Stimulated activated CD4-positive, alpha-beta T cell treated with anti-CD3 and anti-CD28 coated beads, Interleukin-12 subunit alpha, Interleukin-12 subunit beta, amount 100 ng/mL, for 48 hours (primary cell): ENCODE results near the gene TH.
"Not testable (repeated sequence)": the region's sequence is repeated elsewhere in the genome, so short reads cannot be mapped to it uniquely, and the experiment has no call there.

Source experiments
- DNase-seq, 3 donors: peaks; one replicate each; pipeline ENCODE4 v3.0.0-alpha.2; 2020; ENCODE audit warnings: low read depth in 2 of 3, low spot score in 1 of 3

Gene TH

GRCh38 chr11:2132246-2132645 lies 39.4 kb downstream of the TH start:
- no peak for DNase-seq

- no peak for DNase-seq
These were observed 40.0 kb downstream of the TH start for GRCh38 chr11:2131371-2132236.

- DNase-seq: no peak
These were observed 40.7 kb downstream of the TH start for GRCh38 chr11:2130881-2131352.

GRCh38 chr11:2129699-2130366 lies 41.8 kb downstream of the TH start:
- no peak for DNase-seq

GRCh38 chr11:2129308-2129698 lies 42.3 kb downstream of the TH start:
- DNase-seq: no peak

GRCh38 chr11:2128511-2129307 lies 42.9 kb downstream of the TH start:
- no peak for DNase-seq

- DNase-seq: no peak
These were observed 43.5 kb downstream of the TH start for GRCh38 chr11:2128130-2128510.

GRCh38 chr11:2127482-2128129 lies 44.0 kb downstream of the TH start:
- DNase-seq: no peak

- DNase-seq: no peak
These were observed 45.0 kb downstream of the TH start for GRCh38 chr11:2126520-2127085.

- DNase-seq: not testable (repeated sequence)
These were observed 46.7 kb downstream of the TH start for GRCh38 chr11:2124736-2125484.

GRCh38 chr11:2123628-2123960 lies 48.0 kb downstream of the TH start:
- no peak for DNase-seq

- DNase-seq: no peak
These were observed 48.5 kb downstream of the TH start for GRCh38 chr11:2122907-2123627.

GRCh38 chr11:2122222-2122906 lies 49.3 kb downstream of the TH start:
- DNase-seq: no peak

GRCh38 chr11:2121227-2122130 lies 50.1 kb downstream of the TH start:
- no peak for DNase-seq

- no peak for DNase-seq
These were observed 51.1 kb downstream of the TH start for GRCh38 chr11:2120359-2121100.

- no peak for DNase-seq
These were observed 52.9 kb downstream of the TH start for GRCh38 chr11:2118677-2119076.

- no peak for DNase-seq
These were observed 54.9 kb downstream of the TH start for GRCh38 chr11:2116680-2117079.
